Hypothalamus (tissue), 51 donors: Measurements from ENCODE around the gene EIF4G3.
"Not testable (repeated sequence)": the region's sequence is repeated elsewhere in the genome, so short reads cannot be mapped to it uniquely, and the experiment has no call there.

ENCODE experiments used
- DNase-seq, 51 donors: peaks; one replicate each; lab custom pipeline; 2025; lab: John Stamatoyannopoulos, UW

The EIF4G3 gene

DNA sequence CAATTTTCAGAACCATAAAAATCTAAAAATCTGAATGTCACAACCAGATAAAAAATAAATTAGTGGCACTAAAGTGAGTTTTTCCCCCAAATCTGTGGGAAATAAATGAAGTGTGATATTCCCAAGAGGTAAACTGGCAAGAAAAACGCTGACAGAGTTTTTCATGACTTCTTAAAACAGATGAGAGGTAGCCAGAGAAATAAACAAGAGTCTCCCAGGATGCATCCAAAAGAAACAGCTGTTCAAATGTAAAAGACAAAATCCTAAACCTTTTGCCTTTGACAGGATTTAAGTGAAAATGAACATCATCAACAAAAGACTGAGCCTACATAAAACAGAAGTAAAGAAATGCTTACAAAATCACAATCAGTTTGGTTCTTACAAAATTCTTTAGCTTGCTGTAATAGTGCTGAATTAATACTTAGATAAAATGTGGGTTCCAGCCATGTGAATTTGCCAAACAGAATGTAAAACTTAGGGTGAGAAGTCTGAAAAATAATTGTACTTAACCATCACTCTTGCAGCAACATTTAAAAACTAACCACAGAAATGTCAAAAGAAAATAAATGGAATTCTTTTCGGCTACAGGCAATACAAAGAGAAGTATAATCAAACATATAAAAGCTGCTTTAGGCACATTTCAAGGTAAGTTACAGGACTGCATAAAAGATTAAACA lies 133.6 kb downstream of the EIF4G3 start:
- no peak for DNase-seq

DNA sequence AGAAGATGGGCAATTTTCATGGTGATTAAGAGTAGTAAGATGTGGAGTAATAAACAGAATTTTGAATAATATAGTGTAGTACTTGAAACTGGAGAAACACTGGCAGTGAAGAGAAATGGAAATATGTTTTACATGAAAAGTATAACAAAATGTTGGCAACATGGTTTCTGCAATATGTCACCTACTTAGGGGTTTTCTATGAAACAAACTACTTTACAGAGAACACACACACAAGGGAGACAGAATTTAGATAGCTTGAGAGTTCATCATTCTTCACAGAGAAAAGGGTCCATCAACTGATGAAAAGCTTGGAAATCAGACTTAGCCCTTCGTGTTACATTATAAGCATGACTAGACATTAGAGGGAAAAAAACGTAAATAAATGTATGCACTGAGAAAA lies 135.2 kb downstream of the EIF4G3 start:
- DNase-seq: no peak

DNA sequence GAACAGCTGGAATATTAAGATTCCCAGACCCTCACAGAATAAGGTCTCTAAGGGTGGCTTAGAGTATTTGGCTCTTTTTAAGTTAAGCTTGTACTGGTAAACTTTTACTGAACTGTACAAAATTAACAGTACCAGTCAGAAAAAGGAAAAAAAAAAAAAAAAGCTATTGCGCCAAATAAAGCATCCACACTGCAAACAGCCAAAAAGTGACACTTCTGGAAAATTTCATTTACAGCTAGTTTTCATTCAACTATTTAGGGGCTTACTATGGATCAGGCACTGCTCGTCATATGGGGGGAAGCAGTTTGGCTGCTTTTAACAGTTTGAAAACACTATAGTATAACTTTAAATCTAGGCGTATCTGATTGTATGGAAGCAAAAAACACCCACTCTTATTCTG lies 139.6 kb downstream of the EIF4G3 start:
- DNase-seq: no peak

DNA sequence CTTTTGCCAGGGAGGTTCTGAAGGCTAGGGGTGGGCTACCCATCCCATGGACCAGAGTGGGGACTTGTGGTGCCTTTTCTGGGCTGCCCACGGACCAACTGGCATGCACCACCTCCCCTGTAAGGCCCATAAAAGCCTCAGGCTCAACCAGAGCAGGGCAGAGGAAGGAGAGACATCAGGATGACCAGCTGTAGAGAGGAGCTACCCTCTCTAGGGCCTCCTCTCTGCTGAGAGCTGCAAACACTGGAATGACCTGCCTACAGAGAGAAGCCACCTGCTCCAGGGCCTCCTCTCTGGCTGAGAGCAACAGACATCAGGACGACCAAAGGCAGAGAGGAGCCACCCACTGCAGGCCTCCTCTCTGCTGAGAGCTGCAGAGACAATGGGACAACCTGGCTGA lies 140.9 kb downstream of the EIF4G3 start:
- DNase-seq: no peak

DNA sequence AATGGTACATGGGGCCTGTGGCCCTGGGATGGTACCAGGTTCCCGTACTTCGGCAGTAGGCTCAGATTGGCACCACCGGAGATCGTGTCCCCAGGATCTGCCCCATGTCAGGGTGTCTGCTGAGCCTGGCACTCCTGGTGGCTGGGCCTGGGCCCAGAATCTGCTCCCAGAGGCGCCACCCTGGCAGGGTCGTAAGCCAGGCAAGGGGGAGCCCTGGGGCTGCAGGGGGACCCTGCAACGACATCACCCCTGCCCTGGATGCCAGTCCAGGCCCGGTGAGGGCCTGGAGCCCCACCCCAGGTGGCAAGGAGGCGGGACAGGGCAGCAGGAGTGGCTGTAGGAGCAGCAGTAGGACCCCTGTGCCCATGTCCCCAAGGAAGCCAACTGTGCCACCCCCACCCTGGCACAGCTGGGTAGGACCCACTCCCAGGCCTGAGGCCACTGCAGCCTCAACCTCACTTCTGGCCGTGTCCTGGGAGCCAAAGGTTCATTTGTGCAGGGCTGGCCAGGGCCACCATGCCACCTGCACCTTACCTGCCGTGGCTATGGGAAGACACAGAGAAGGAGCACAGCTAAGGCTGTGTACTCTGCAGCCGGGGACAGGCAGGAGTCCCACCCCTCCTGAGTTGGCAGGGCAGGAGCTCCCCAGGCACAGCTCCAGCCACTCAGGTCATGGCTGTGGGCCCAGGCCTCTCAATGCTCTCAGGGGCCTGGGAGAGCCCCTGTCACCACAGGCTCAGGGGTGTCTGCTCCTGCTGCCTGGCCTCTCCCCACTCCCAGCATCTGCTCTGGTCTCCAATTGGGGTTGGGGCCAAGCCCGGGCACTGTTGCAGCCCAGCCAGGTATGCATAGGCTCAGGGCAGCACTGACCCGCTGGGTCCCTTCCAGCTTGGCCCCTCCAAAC lies 141.7 kb downstream of the EIF4G3 start:
- peak in 17 of 51 donors; percentile 5 to 44 (median 16) for DNase-seq

DNA sequence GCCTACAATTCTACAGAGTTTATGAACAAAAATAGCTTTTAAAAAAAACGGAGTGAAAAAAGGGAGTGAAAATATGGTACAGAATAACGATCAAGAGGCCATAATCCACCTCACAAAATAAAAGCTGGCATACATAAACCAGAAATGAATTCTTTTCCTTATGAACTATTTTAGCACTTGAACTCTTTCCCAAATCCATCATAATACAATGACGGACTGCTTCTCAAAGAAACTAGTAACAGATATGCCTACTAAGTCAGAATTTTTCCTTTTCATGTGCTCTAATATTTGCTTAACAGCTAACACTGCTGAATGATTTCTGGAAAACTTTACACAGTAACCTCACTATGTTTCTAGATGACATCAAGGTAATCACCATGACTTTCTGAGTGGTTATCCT lies 144.0 kb downstream of the EIF4G3 start:
- no peak for DNase-seq

DNA sequence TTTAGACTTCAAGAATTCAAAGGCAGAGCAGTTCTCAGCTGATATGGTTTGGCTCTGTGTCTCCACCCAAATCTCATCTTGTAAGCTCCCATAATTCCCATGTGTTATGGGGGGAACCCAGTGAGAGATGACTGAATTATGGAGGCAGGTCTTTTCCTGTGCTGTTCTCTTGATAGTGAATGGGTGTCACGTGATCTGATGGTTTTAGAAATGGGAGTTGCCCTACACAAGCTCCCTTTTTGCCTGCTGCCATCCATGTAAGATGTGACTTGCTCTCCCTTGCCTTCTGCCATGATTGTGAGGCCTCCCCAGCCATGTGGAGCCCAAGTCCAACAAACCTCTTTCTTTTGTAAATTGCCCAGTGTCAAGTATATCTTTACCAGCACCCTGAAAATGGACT lies 146.5 kb downstream of the EIF4G3 start:
- no peak for DNase-seq

DNA sequence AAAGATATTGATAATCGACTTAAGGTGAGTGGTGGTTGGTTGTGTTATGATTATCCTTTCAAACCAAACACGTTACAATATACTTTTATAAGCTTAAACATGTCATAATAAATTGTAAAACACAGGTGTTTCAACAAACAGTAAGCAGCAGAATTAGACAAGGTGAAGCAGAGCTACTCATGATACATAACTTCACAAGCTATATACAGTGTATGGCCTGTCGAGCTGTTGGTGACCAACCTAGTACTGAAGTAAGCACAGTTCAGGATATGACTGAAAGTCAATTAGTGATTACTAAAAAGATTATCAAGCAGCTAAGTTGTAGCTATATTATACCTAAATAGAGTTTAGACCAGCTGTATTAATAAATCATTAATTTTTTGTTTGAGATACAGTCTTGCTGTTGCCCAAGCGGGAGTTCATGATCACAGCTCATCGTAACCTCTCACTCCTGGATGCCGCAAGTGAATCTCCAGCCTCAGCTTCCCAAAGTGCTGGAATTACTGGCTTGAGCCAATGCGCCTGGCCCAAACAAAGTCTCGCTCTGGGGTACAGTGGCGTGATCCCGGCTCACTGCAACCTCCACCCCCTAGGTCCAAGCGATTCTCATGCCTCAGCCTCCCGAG lies 148.1 kb downstream of the EIF4G3 start:
- DNase-seq: no peak

DNA sequence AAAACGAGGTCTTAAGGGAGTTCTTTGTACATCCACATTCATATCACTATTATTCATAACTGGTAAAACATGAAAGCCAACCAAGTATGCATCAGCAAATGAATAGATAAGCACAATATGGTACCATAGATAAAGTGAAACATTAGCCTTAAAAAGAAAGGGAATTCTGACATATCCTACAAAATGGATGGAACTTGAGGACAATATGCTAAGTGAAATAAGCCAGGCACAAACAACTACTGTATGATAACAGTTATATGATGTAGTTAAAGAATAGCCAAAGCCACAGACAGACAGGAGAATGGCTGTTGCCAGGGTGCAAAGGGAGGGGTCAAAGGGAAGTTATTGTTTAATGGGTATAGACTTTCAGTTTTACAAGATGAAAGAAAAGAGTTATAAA lies 148.9 kb downstream of the EIF4G3 start:
- DNase-seq: no peak

DNA sequence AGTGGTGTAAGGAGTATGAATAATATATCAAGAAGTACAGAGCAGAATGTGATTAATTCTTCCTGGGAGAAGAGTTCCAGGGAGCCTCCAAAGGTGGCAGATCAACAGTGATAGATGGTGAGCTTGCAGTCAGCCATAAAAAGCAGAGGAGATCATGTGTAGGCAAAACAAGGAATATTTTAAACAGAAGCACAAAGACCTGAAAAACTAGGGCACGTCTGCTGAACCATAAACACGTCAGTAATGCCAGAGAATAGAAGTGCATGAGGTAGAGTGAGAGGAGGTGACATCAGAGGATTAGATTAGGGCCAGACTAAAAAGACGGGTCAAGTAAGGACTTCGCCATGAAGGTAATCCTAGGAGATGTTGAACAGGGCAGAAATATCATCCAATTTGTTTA lies 151.8 kb downstream of the EIF4G3 start:
- no peak for DNase-seq

DNA sequence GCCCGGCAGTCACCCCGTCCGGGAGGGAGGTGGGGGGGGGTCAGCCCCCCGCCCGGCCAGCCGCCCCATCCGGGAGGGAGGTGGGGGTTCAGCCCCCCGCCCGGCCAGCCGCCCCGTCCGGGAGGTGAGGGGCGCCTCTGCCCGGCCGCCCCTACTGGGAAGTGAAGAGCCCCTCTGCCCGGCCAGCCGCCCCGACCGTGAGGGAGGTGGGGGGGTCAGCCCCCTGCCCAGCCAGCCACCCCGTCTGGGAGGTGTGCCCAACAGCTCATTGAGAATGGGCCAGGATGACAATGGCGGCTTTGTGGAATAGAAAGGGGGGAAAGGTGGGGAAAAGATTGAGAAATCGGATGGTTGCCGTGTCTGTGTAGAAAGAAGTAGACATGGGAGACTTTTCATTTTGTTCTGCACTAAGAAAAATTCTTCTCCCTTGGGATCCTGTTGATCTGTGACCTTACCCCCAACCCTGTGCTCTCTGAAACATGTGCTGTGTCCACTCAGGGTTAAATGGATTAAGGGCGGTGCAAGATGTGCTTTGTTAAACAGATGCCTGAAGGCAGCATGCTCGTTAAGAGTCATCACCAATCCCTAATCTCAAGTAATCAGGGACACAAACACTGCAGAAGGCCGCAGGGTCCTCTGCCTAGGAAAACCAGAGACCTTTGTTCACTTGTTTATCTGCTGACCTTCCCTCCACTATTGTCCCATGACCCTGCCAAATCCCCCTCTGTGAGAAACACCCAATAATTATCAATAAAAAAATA lies 152.4 kb downstream of the EIF4G3 start:
- DNase-seq: not testable (repeated sequence)

DNA sequence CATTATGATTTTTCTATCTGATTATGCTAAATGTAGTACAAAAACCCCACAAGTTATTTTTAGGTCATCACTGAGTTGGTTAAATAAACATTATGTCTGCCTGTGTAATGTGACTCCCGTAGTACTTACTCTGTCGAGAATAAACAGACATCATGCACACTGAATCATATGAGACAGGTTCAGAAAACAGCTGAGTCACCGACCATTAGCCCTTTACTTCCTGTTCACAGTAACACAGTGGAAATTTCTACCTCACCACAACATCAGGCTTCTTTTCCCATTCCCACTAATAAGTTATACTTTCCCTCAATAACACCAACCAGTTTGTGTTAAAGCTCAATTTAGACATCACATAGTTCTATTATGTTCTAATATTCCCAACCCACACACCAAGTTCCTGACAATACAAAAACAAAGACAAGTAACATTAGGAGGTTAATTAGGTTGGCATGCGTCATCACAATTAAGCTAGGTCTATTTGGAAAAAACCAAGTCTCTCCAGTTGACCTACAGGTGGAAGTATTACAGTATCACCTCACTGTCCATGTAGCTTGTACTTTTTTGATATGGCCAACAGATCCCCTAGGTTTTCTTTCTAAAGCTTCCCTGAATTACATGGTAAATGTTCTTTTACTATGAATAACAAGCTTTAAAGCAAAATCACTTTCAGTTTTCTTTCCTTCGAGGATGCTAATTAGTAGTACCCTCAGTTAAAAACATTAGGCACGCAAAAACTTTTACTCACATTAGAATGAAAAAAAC lies 154.2 kb downstream of the EIF4G3 start:
- DNase-seq: peak in 7 of 51 donors; percentile 3 to 61 (median 12)

DNA sequence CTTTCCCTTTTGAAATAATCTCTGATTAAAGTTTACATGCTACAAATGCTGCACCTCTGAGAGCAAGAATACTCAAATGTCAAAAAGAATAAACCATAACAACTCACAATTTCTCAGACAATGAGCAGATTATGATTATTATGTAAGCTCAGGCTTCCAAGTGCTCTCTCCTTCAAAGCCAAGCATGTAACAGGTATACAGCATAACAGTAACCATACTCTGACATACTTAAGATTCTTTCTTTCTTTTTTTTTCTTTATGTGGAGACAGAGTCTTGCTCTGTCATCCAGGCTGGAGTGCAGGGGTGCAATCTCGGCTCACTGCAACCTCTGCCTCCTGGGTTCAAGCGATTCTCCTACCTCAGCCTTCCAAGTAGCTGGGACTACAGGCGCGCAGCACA lies 155.4 kb downstream of the EIF4G3 start:
- DNase-seq: no peak

DNA sequence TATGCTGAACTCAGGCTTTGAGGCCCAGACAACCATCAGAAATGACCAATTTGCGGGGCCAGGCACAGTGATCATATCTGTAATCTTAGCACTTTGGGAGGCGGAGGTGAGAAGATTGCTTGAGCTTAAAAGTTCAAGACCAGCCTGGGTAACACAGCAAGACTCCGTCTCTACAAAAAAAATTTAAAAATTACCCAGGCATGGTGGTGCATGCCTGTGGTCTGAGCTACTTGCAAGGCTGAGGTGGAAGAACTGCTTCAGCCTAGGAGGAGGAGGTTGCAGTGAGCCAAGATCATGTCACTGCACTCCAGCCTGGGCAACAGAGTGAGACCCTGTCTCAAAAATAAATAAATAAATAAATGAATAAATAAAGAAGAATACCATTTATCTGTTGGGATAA lies 156.5 kb downstream of the EIF4G3 start:
- no peak for DNase-seq

DNA sequence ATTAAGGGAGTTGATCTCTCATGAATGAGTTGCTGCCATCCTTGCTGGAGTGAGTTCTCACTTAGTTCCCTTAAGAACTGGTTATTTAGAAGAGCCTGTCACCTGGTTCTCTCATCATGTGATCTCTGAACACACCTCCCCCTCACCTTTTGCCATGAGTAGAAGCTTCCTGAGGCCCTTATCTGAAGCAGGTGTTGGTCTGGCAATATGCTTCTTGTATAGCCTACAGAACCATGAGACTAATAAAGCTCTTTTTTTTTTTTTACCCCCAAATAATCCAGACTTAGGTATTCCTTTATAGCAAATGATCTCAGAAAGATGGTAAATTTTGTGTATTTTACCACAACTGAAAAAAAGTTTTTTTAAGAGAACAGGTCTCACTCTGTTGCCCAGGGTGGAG lies 158.0 kb downstream of the EIF4G3 start:
- DNase-seq: no peak

DNA sequence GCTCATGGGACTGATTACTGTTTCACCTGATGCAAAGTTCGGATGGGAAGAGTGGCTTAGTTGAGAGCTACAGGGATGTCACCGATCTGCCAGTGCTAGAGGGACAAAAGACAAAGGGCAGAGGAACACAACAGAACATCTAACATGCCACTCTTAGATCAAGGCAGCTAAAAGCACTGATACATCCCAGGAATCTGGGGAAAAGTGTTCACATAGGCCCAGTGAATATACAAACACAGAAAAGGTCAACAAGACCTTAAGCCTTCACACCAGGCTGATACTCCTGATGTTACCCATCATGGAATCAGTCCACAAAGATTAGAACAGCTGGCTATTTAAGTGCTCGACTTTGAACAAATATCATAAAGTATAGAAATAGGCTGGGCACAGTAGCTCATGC lies 163.2 kb downstream of the EIF4G3 start:
- no peak for DNase-seq

DNA sequence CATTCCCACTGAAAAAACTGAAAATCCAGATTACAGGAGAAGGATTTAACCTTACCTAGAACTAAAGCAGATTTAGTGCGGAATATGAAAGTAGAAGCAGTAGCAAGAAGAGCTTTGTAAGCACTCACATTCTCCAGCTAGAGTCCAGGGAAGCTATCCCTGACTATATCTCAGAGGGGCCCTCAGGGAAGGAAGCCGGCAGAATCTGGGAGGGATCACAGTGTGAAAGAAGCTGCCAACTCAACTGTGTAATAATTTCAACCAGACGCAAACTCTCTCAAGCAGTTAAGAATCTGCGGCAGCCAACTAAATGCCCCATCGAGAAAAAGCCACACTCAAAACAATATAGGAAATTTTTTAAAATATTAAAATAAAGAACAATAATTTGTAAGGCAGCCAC lies 163.8 kb downstream of the EIF4G3 start:
- no peak for DNase-seq

DNA sequence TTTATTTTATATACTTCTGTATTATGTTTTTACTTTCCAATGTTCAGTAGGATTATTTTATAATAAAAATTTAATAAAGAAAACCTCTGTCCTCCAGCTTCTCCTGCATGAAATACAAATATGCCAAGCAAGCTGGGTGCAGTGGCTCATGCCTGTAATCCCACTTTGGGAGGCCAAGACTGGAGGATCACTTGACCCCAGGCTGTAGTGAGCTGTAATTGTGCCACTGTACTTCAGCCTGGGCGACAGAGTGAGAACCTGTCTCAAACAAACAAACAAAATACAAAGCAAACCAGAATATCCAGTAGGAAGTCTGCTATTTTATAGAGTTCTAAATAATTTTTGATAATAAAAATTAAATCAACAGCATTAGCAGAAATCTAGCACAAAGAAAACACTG lies 168.8 kb downstream of the EIF4G3 start:
- no peak for DNase-seq

DNA sequence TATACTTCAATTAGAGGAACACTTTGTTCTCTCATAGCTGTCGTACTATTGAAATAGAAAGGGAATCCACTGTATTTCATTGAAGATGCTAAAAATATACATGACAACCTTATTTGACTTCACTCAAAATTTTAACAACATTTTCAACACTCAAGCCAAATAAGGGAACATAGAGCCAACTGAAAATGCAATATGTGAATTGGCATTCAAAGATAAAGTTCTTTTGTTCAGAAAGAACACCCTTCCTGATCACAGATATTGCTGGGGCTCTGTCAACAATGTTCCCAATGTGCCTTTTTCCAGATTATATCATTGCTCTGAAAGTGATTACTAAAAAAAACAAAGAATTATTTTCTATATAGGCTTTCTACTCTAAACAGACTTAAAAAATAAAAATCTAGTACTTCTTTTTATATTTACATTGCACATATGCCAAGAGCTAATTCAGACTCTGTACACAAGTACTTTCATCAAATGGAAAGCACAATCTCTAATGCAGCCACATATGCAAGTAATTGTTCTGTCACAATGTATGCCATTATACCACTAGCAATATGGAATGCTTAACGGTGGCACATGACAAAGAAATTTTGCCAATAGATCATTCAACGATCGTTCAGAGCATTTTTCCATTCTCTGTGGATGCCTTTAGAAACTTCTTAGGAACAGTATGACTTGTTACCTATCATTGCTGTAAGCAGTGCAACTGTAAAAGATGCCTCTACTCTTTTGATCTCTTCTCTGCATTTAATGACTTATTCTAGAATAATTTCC lies 171.0 kb downstream of the EIF4G3 start:
- no peak for DNase-seq
